Activated CD4-positive, alpha-beta T cell treated with anti-CD3 and anti-CD28 coated beads, Interleukin-2, amount 10 ng/mL, durations not matched to agents 7 days and 5 days (primary cell): ENCODE measurements around the gene ST6GAL1. TPM values are rescaled to one million over a fixed set of nuclear protein-coding genes. Genes with fewer than 3 reads are reported as not detected.

ENCODE experiments used
- CTCF ChIA-PET: fragments of 350-600 bp; sonication (Branson Sonifier 250); formaldehyde crosslinking; loops from one replicate; lab custom pipeline; 2021; ENCODE audit warnings: antibody characterized with exemption; lab: Charles Lee
- POLR2A ChIA-PET: fragments of 350-600 bp; sonication (Branson Sonifier 250); formaldehyde crosslinking; loops from one replicate; lab custom pipeline; 2021; ENCODE audit warnings: antibody characterized with exemption; lab: Charles Lee
- DNase-seq: peaks from one replicate; pipeline ENCODE4 v3.0.0-alpha.2; 2020
- H3K27ac Mint-ChIP-seq: one replicate; pipeline ENCODE4 v1.8.0; 2021; ENCODE audit warnings: mild to moderate bottlenecking, moderate library complexity, mixed read lengths
- H3K27me3 Mint-ChIP-seq: one replicate; pipeline ENCODE4 v1.8.0; 2021; ENCODE audit warnings: mixed read lengths
- H3K36me3 Mint-ChIP-seq: one replicate; pipeline ENCODE4 v1.8.0; 2021; ENCODE audit warnings: low read depth, mixed read lengths
- H3K4me1 Mint-ChIP-seq: one replicate; pipeline ENCODE4 v1.8.0; 2021; ENCODE audit warnings: mixed read lengths
- H3K4me3 Mint-ChIP-seq: one replicate; pipeline ENCODE4 v1.8.0; 2021; ENCODE audit warnings: mild to moderate bottlenecking, moderate library complexity, mixed read lengths
- H3K9me3 Mint-ChIP-seq: one replicate; pipeline ENCODE4 v1.8.0; 2021; ENCODE audit warnings: mixed read lengths
- total RNA-seq, 2 experiments: library from RNA; stranded (reverse); gene quantifications; one replicate each; pipeline ENCODE4 v1.2.3, GENCODE V29; 2021

Gene ST6GAL1
- total RNA-seq, 2 experiments from 2014 or later = 145 to 183 TPM

GRCh38 chr3:187024536-187025226 lies 94.4 kb downstream of the ST6GAL1 start:
- Mint-ChIP-seq H3K4me1 (peaks cover 71% of the 10 kb centered on the region), H3K27ac (peak overlapping the region; percentile 97), H3K4me3 (peak overlapping the region; percentile 85), H3K9me3 (peaks cover 7% of the 10 kb centered on the region), H3K27me3 (no peaks in the 10 kb centered on the region), H3K36me3 (peaks cover 51% of the 10 kb centered on the region)
- DNase-seq = no peak
- ChIA-PET POLR2A (no interaction called here), CTCF (interaction anchor here (0.6 to 1.2 kb wide), 5 partner anchors 12 to 413 kb away, joined by 3 to 5 read pairs (median 3); no protein-coding TSS in a partner anchor)

- Mint-ChIP-seq H3K27me3 (no peaks in the 10 kb centered on the region), H3K27ac (peak overlapping the region; percentile 97), H3K36me3 (peaks cover 54% of the 10 kb centered on the region), H3K9me3 (peaks cover 10% of the 10 kb centered on the region), H3K4me1 (peaks cover 70% of the 10 kb centered on the region), H3K4me3 (peak overlapping the region; percentile 85)
- DNase-seq = peak; percentile 67
- ChIA-PET CTCF (interaction anchor here (0.6 to 1.2 kb wide), 8 partner anchors 9 to 414 kb away, joined by 3 to 5 read pairs (median 3); no protein-coding TSS in a partner anchor), POLR2A (no interaction called here)
Observed at GRCh38 chr3:187025254-187025655, 94.9 kb downstream of the ST6GAL1 start.

- CTCF ChIA-PET = interaction anchor here (0.6 to 2.5 kb wide), 16 partner anchors 9 to 414 kb away, joined by 3 to 6 read pairs (median 3); partner anchors contain the start of gene RPL39L
- POLR2A ChIA-PET = interaction anchor here (0.8 kb wide), 2 partner anchors 95 to 114 kb away, joined by 4 to 5 read pairs; partner anchors contain the start of gene RPL39L
- peak; percentile 36 for DNase-seq
- Mint-ChIP-seq H3K4me1 (peaks cover 70% of the 10 kb centered on the region), H3K27ac (peak overlapping the region; percentile 97), H3K9me3 (peaks cover 11% of the 10 kb centered on the region), H3K27me3 (no peaks in the 10 kb centered on the region), H3K36me3 (peaks cover 54% of the 10 kb centered on the region), H3K4me3 (peak overlapping the region; percentile 85)
Observed at GRCh38 chr3:187025656-187026316, 95.5 kb downstream of the ST6GAL1 start.

GRCh38 chr3:187026317-187026670 lies 96.0 kb downstream of the ST6GAL1 start:
- Mint-ChIP-seq H3K4me1 (peaks cover 73% of the 10 kb centered on the region), H3K27me3 (no peaks in the 10 kb centered on the region)
- CTCF ChIA-PET = interaction anchor here (0.6 to 2.5 kb wide), 11 partner anchors 10 to 293 kb away, joined by 3 to 6 read pairs (median 3); partner anchors contain the start of gene RPL39L

GRCh38 chr3:187027531-187028278 lies 97.4 kb downstream of the ST6GAL1 start:
- Mint-ChIP-seq H3K36me3 (peaks cover 63% of the 10 kb centered on the region), H3K4me1 (peaks cover 76% of the 10 kb centered on the region), H3K4me3 (peak overlapping the region; percentile 85)

More at GRCh38 chr3:187026317-187026670, 96.0 kb downstream of the ST6GAL1 start:
- DNase-seq = no peak
- Mint-ChIP-seq H3K36me3 (peaks cover 59% of the 10 kb centered on the region), H3K9me3 (peaks cover 15% of the 10 kb centered on the region), H3K4me3 (peak overlapping the region; percentile 85), H3K27ac (peak overlapping the region; percentile 97)
- POLR2A ChIA-PET = interaction anchor here (0.7 to 0.8 kb wide), 3 partner anchors 38 to 113 kb away, joined by 3 to 5 read pairs (median 4); partner anchors contain the start of gene RPL39L

GRCh38 chr3:187031934-187032333 lies 101.6 kb downstream of the ST6GAL1 start:
- peaks cover 63% of the 10 kb centered on the region for H3K4me1 Mint-ChIP-seq
- ChIA-PET CTCF (interaction anchor here (2.8 to 5.2 kb wide), 2 partner anchors 8 to 14 kb away, joined by 9 to 24 read pairs; no protein-coding TSS in a partner anchor), POLR2A (interaction anchor here (0.7 to 1.9 kb wide), 2 partner anchors 108 to 182 kb away, joined by 3 to 4 read pairs; partner anchors contain the start of gene RPL39L)
- no peaks in the 10 kb centered on the region for H3K27me3 Mint-ChIP-seq
- no peak for DNase-seq
- peak overlapping the region; percentile 32 for H3K4me3 Mint-ChIP-seq
- peaks cover 38% of the 10 kb centered on the region for H3K9me3 Mint-ChIP-seq
- H3K27ac Mint-ChIP-seq = no peak overlapping the region
- peaks cover 83% of the 10 kb centered on the region for H3K36me3 Mint-ChIP-seq

More at GRCh38 chr3:187027531-187028278, 97.4 kb downstream of the ST6GAL1 start:
- POLR2A ChIA-PET = interaction anchor here (1.1 to 1.2 kb wide), 3 partner anchors 14 to 119 kb away, joined by 4 to 8 read pairs (median 7); no protein-coding TSS in a partner anchor
- Mint-ChIP-seq H3K27ac (peak overlapping the region; percentile 97), H3K27me3 (no peaks in the 10 kb centered on the region), H3K9me3 (peaks cover 16% of the 10 kb centered on the region)
- DNase-seq = peak; percentile 87
- CTCF ChIA-PET = interaction anchor here (1.1 to 5.2 kb wide), 8 partner anchors 11 to 188 kb away, joined by 3 to 24 read pairs (median 4); partner anchors contain the start of gene RPL39L

GRCh38 chr3:187036394-187036793 lies 106.1 kb downstream of the ST6GAL1 start:
- ChIA-PET CTCF (interaction anchor here (1.6 kb wide), 1 partner anchor 10 kb away, joined by 6 read pairs; no protein-coding TSS in a partner anchor), POLR2A (no interaction called here)
- Mint-ChIP-seq H3K4me1 (peaks cover 55% of the 10 kb centered on the region), H3K9me3 (peaks cover 37% of the 10 kb centered on the region), H3K27ac (no peak overlapping the region), H3K4me3 (no peak overlapping the region), H3K36me3 (peaks cover 81% of the 10 kb centered on the region), H3K27me3 (no peaks in the 10 kb centered on the region)
- no peak for DNase-seq

- H3K4me3 Mint-ChIP-seq = no peak overlapping the region
- POLR2A ChIA-PET = no interaction called here
- CTCF ChIA-PET = interaction anchor here (0.7 to 3.8 kb wide), 3 partner anchors 9 to 35 kb away, joined by 3 to 24 read pairs (median 6); no protein-coding TSS in a partner anchor
- no peak for DNase-seq
- peaks cover 82% of the 10 kb centered on the region for H3K36me3 Mint-ChIP-seq
- peaks cover 61% of the 10 kb centered on the region for H3K4me1 Mint-ChIP-seq
- no peaks in the 10 kb centered on the region for H3K27me3 Mint-ChIP-seq
- peaks cover 31% of the 10 kb centered on the region for H3K9me3 Mint-ChIP-seq
- peak overlapping the region; percentile 86 for H3K27ac Mint-ChIP-seq
Observed at GRCh38 chr3:187039100-187039722, 108.9 kb downstream of the ST6GAL1 start.

GRCh38 chr3:187039723-187040414 lies 109.5 kb downstream of the ST6GAL1 start:
- H3K4me3 Mint-ChIP-seq = no peak overlapping the region
- ChIA-PET CTCF (interaction anchor here (1.5 to 3.8 kb wide), 5 partner anchors 10 to 108 kb away, joined by 4 to 24 read pairs (median 6); no protein-coding TSS in a partner anchor), POLR2A (no interaction called here)
- no peaks in the 10 kb centered on the region for H3K27me3 Mint-ChIP-seq
- H3K9me3 Mint-ChIP-seq = peaks cover 25% of the 10 kb centered on the region
- H3K27ac Mint-ChIP-seq = peak overlapping the region; percentile 86
- no peak for DNase-seq
- H3K36me3 Mint-ChIP-seq = peaks cover 81% of the 10 kb centered on the region
- H3K4me1 Mint-ChIP-seq = peaks cover 63% of the 10 kb centered on the region

GRCh38 chr3:187040516-187041361 lies 110.4 kb downstream of the ST6GAL1 start:
- DNase-seq = no peak
- ChIA-PET POLR2A (interaction anchor here (1.0 kb wide), 1 partner anchor 13 kb away, joined by 8 read pairs; no protein-coding TSS in a partner anchor), CTCF (interaction anchor here (1.0 to 3.8 kb wide), 6 partner anchors 9 to 122 kb away, joined by 3 to 24 read pairs (median 6); no protein-coding TSS in a partner anchor)
- Mint-ChIP-seq H3K27me3 (no peaks in the 10 kb centered on the region), H3K4me3 (no peak overlapping the region), H3K9me3 (peaks cover 18% of the 10 kb centered on the region), H3K36me3 (peaks cover 80% of the 10 kb centered on the region), H3K27ac (peak overlapping the region; percentile 90), H3K4me1 (peaks cover 71% of the 10 kb centered on the region)
